Neuronal stem cell (in vitro differentiated cells): Measurements from ENCODE around the gene SLC10A6. TPM values are rescaled to one million over a fixed set of nuclear protein-coding genes. Genes with fewer than 3 reads are reported as not detected.

Experiments used
- DNase-seq: peaks from one replicate; pipeline ENCODE4 v3.0.0-alpha.2; 2013; ENCODE audit warnings: low spot score
- H2AFZ ChIP-seq: one replicate; pipeline ENCODE4 v1.6.1; 2013; ENCODE audit warnings: mild to moderate bottlenecking, low read length, inconsistent platforms
- H2AK5ac ChIP-seq: 2 replicates; pipeline ENCODE4 v1.6.1; 2013; ENCODE audit warnings: low read depth, mild to moderate bottlenecking, inconsistent platforms, low read length, moderate library complexity, mixed read lengths
- H2BK120ac ChIP-seq: 2 replicates; pipeline ENCODE4 v1.6.1; 2013; ENCODE audit warnings: low read depth, mild to moderate bottlenecking, inconsistent platforms, low read length, moderate library complexity, mixed read lengths
- H2BK12ac ChIP-seq: one replicate; pipeline ENCODE4 v1.6.1; 2013; ENCODE audit warnings: low read length, inconsistent platforms
- H2BK15ac ChIP-seq: 2 replicates; pipeline ENCODE4 v1.6.1; 2013; ENCODE audit warnings: mild to moderate bottlenecking, low read length, inconsistent platforms, mixed read lengths
- H2BK5ac ChIP-seq: one replicate; pipeline ENCODE4 v1.6.1; 2013; ENCODE audit warnings: inconsistent platforms, mild to moderate bottlenecking, low read length, moderate library complexity
- H3K14ac ChIP-seq: one replicate; pipeline ENCODE4 v1.6.1; 2013; ENCODE audit warnings: low read length, inconsistent platforms
- H3K18ac ChIP-seq: 2 replicates; pipeline ENCODE4 v1.6.1; 2013; ENCODE audit warnings: low read length, inconsistent platforms
- H3K23ac ChIP-seq: 2 replicates; pipeline ENCODE4 v1.6.1; 2013; ENCODE audit warnings: low read depth, mild to moderate bottlenecking, mixed read lengths, low read length, inconsistent platforms; ENCODE audit not compliant: poor library complexity
- H3K27ac ChIP-seq: replicated peaks from 3 replicates; pipeline ENCODE4 v1.5.1; 2013; ENCODE audit warnings: low read length, inconsistent platforms
- H3K27me3 ChIP-seq, 3 experiments: 2 replicates each; pipeline ENCODE4 v1.6.1; 2013; ENCODE audit warnings: low read length in 3 of 3, mild to moderate bottlenecking in 2 of 3, inconsistent platforms in 1 of 3, low read depth in 1 of 3, mixed read lengths in 1 of 3, moderate library complexity in 1 of 3; ENCODE audit not compliant: control insufficient read depth in 3 of 3, insufficient read depth in 3 of 3
- H3K36me3 ChIP-seq, 2 donors: replicated peaks in 1 of 2; 2 replicates each; pipeline ENCODE4 v1.6.1; 2013; ENCODE audit warnings: low read length in 2 of 2; ENCODE audit not compliant: control insufficient read depth in 2 of 2, insufficient read depth in 2 of 2
- H3K4ac ChIP-seq: 2 replicates; pipeline ENCODE4 v1.6.1; 2013; ENCODE audit warnings: inconsistent platforms, mild to moderate bottlenecking, low read length, moderate library complexity
- H3K4me1 ChIP-seq, 2 donors: 1 replicate in 1 of 2; 2 replicates in 1 of 2; pipeline ENCODE4 v1.6.1; 2013; ENCODE audit warnings: low read length in 2 of 2, low read depth in 1 of 2; ENCODE audit not compliant: control insufficient read depth in 2 of 2, insufficient read depth in 1 of 2
- H3K4me2 ChIP-seq: one replicate; pipeline ENCODE4 v1.6.1; 2013; ENCODE audit warnings: mild to moderate bottlenecking, low read length, inconsistent platforms; ENCODE audit not compliant: insufficient read depth, poor library complexity, severe bottlenecking
- H3K4me3 ChIP-seq, 2 donors: 2 replicates each; pipeline ENCODE4 v1.5.1; 2013; ENCODE audit warnings: low read length in 2 of 2, mild to moderate bottlenecking in 2 of 2, inconsistent platforms in 1 of 2, moderate library complexity in 1 of 2
- H3K79me1 ChIP-seq: one replicate; pipeline ENCODE4 v1.6.1; 2013; ENCODE audit warnings: low read depth, mild to moderate bottlenecking, inconsistent platforms, low read length, moderate library complexity
- H3K9ac ChIP-seq: one replicate; pipeline ENCODE4 v1.6.1; 2013; ENCODE audit warnings: mild to moderate bottlenecking, low read depth, low read length, inconsistent platforms; ENCODE audit not compliant: poor library complexity
- H3K9me3 ChIP-seq, 2 donors: replicated peaks in 1 of 2; 2 replicates each; pipeline versions ENCODE3 to v1.6.1; 2013; ENCODE audit warnings: low read length in 2 of 2, mild to moderate bottlenecking in 2 of 2, inconsistent platforms in 1 of 2, low read depth in 1 of 2, mixed read lengths in 1 of 2, moderate library complexity in 1 of 2; ENCODE audit not compliant: control insufficient read depth in 2 of 2, insufficient read depth in 1 of 2
- H4K8ac ChIP-seq: one replicate; pipeline ENCODE4 v1.6.1; 2013; ENCODE audit warnings: low read depth, mild to moderate bottlenecking, inconsistent platforms, low read length, moderate library complexity
- H4K91ac ChIP-seq: one replicate; pipeline ENCODE4 v1.6.1; 2013; ENCODE audit warnings: low read length, low read depth, mild to moderate bottlenecking, inconsistent platforms; ENCODE audit not compliant: poor library complexity
- WGBS, 2 donors: extraction: QIAGEN DNeasy Blood & Tissue Kit; methylation state at CpG; one replicate each; pipeline ENCODE4 v1.1.7; 2013; ENCODE audit warnings: missing lambda C conversion rate in 2 of 2, mixed read lengths in 1 of 2; ENCODE audit not compliant: insufficient read length in 2 of 2, insufficient replicate concordance in 1 of 2; ENCODE audit errors: extremely low coverage in 2 of 2; 5-methylcytosine and 5-hydroxymethylcytosine counted together
- polyA plus RNA-seq, 2 experiments: library from polyadenylated mRNA; stranded (reverse); fragments of 200-250 nt; gene quantifications; one replicate each; pipeline ENCODE4 v1.2.3, GENCODE V29; 2013

The SLC10A6 gene
- polyA plus RNA-seq (2013, experiment 1 of 2): 0.04 TPM
- polyA plus RNA-seq (2013, experiment 2 of 2): 0.03 TPM

- Histone ChIP-seq H3K4me2 (no peak within 1 kb of the TSS), H3K4me1 (peaks cover 3% of the 10 kb centered on the region in 2 donors), H2BK5ac (no peak within 1 kb of the TSS), H4K8ac (no peak within 1 kb of the TSS), H2BK120ac (no peak within 1 kb of the TSS), H3K18ac (peak within 1 kb of the TSS; percentile 81), H2BK12ac (no peak within 1 kb of the TSS), H2BK15ac (no peak within 1 kb of the TSS), H3K27me3 (peaks cover 0 to 5% (median 0%) of the 10 kb centered on the region in 3 experiments), H2AK5ac (no peak within 1 kb of the TSS), H4K91ac (no peak within 1 kb of the TSS), H3K79me1 (no peaks in the 10 kb centered on the region), H3K27ac (no peak within 1 kb of the TSS), H3K36me3 (no peaks in the 10 kb centered on the region), H3K9ac (no peak within 1 kb of the TSS), H3K4me3 (no peak within 1 kb of the TSS), H2AFZ (no peak within 1 kb of the TSS), H3K9me3 (peaks cover 0 to 3% of the 10 kb centered on the region in 2 donors), H3K4ac (no peak within 1 kb of the TSS), H3K14ac (no peak within 1 kb of the TSS), H3K23ac (no peak within 1 kb of the TSS)
- no peak for DNase-seq
- WGBS, 2 donors: no CpG with 5 or more reads among the region's 11 CpGs
Measured at GRCh38 chr4:86848732-86849619, at the start of gene SLC10A6. SLC10A6 (minus strand) TSS chr4:86849384; CDS start chr4:86849115, 269 bp downstream.

DNA sequence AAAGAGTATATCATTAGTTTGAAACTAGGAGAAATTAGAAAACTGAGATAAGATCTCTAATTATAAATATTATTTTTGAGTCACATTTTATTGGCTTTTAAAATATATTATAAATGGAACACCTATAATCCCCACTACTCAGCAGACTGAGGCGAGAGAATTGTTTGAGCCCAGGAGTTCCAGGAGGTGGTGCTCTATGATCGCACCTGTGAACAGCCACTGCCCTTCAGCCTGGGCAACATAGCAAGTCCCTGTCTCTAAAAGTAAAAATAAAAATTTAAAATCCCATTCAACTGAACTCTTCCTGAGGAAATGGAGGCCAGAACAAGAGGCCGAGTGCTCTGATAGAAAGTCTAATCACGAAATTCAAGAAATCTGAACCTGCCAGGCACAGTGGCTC lies 49.4 kb upstream of the SLC10A6 start:
- no peak overlapping the region for H3K4ac ChIP-seq
- no peak overlapping the region for H4K91ac ChIP-seq
- no peaks in the 10 kb centered on the region for H3K4me1 ChIP-seq
- no peak overlapping the region for H3K18ac ChIP-seq
- no peaks in the 10 kb centered on the region for H3K27me3 ChIP-seq
- no peak overlapping the region for H2AK5ac ChIP-seq
- H3K27ac ChIP-seq: no peak overlapping the region
- H3K36me3 ChIP-seq: no peaks in the 10 kb centered on the region
- H4K8ac ChIP-seq: no peak overlapping the region
- no peak overlapping the region for H2BK12ac ChIP-seq
- H3K9me3 ChIP-seq: no peaks in the 10 kb centered on the region
- DNase-seq: no peak
- no peak overlapping the region for H3K14ac ChIP-seq
- no peak overlapping the region for H3K4me3 ChIP-seq
- no peak overlapping the region for H2BK15ac ChIP-seq
- WGBS, 2 donors: no CpG with 5 or more reads among the region's 4 CpGs
- no peak overlapping the region for H2BK120ac ChIP-seq
- no peak overlapping the region for H2AFZ ChIP-seq
- no peak overlapping the region for H3K4me2 ChIP-seq
- no peaks in the 10 kb centered on the region for H3K79me1 ChIP-seq
- H3K9ac ChIP-seq: no peak overlapping the region
- H3K23ac ChIP-seq: no peak overlapping the region
- no peak overlapping the region for H2BK5ac ChIP-seq

GRCh38 chr4:86896596-86896995 lies 47.4 kb upstream of the SLC10A6 start:
- no peaks in the 10 kb centered on the region for H3K27me3 ChIP-seq
- H3K4me1 ChIP-seq: peaks cover 2 to 8% of the 10 kb centered on the region in 2 donors
- H3K9me3 ChIP-seq: no peaks in the 10 kb centered on the region
- H2AFZ ChIP-seq: no peak overlapping the region
- no peak overlapping the region for H2BK5ac ChIP-seq
- no peak overlapping the region for H3K27ac ChIP-seq
- H2BK12ac ChIP-seq: no peak overlapping the region
- no peak overlapping the region for H2BK15ac ChIP-seq
- no CpG with 5 or more reads among the region's 4 CpGs for WGBS, 2 donors
- no peak overlapping the region for H3K4me3 ChIP-seq
- no peak overlapping the region for H3K23ac ChIP-seq
- no peak overlapping the region for H2AK5ac ChIP-seq
- no peak overlapping the region for H3K4me2 ChIP-seq
- H2BK120ac ChIP-seq: no peak overlapping the region
- H3K9ac ChIP-seq: no peak overlapping the region
- H3K36me3 ChIP-seq: no peaks in the 10 kb centered on the region
- no peak for DNase-seq
- no peak overlapping the region for H3K18ac ChIP-seq
- H4K91ac ChIP-seq: no peak overlapping the region
- no peak overlapping the region for H4K8ac ChIP-seq
- no peaks in the 10 kb centered on the region for H3K79me1 ChIP-seq
- H3K14ac ChIP-seq: no peak overlapping the region
- no peak overlapping the region for H3K4ac ChIP-seq

GRCh38 chr4:86895692-86896488 lies 46.7 kb upstream of the SLC10A6 start:
- Histone ChIP-seq H3K4me3 (no peak overlapping the region), H3K27ac (no peak overlapping the region), H4K8ac (no peak overlapping the region), H3K23ac (no peak overlapping the region), H3K4me2 (no peak overlapping the region), H3K9ac (no peak overlapping the region), H3K4me1 (peaks cover 2 to 8% of the 10 kb centered on the region in 2 donors), H2BK12ac (no peak overlapping the region), H3K18ac (no peak overlapping the region), H2AFZ (no peak overlapping the region), H3K36me3 (no peaks in the 10 kb centered on the region), H2BK120ac (no peak overlapping the region), H3K79me1 (no peaks in the 10 kb centered on the region), H3K9me3 (no peaks in the 10 kb centered on the region), H2BK15ac (no peak overlapping the region), H3K27me3 (no peaks in the 10 kb centered on the region), H2BK5ac (no peak overlapping the region), H3K4ac (no peak overlapping the region), H3K14ac (no peak overlapping the region), H4K91ac (no peak overlapping the region), H2AK5ac (no peak overlapping the region)
- DNase-seq: peak; percentile 54
- no CpG with 5 or more reads among the region's 6 CpGs for WGBS, 2 donors
